GM18505 (cell line): ENCODE results near the gene SNAP23.
"Not testable (repeated sequence)": the region's sequence is repeated elsewhere in the genome, so short reads cannot be mapped to it uniquely, and the experiment has no call there.

Source experiments
- ATAC-seq: cut with Tn5 transposase; IDR thresholded peaks from one replicate; pipeline ENCODE4 v1.9.1; 2021; ENCODE audit not compliant: unreplicated experiment
- POLR2A ChIP-seq: IDR thresholded peaks from 4 replicates; pipeline ENCODE4 v1.6.1; 2011; ENCODE audit warnings: borderline replicate concordance; ENCODE audit not compliant: insufficient read depth, insufficient read length; ENCODE audit errors: extremely low read depth

The SNAP23 gene

DNA sequence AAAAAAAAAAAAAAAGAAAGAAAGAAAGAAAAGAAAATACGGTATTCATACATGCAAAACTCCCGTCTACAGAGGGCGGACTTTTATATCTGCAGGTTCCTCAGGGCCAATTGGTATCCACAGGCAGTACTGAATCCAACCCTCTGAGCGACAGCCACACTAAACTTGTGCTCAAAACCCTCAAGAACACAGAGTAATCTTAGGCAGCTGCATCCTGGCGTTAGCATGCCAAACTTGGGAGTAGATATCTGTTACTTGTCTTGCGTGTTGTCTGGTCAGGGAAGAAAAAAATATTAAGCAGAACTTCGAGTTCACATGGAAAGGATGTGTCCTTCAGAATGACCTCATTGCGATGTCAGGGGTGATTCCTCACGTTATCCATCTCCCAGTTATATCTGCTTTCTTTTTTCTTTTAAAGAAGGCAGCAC lies 12.8 kb downstream of the SNAP23 start:
- no peak for ATAC-seq
- TF ChIP-seq POLR2A = no peak

DNA sequence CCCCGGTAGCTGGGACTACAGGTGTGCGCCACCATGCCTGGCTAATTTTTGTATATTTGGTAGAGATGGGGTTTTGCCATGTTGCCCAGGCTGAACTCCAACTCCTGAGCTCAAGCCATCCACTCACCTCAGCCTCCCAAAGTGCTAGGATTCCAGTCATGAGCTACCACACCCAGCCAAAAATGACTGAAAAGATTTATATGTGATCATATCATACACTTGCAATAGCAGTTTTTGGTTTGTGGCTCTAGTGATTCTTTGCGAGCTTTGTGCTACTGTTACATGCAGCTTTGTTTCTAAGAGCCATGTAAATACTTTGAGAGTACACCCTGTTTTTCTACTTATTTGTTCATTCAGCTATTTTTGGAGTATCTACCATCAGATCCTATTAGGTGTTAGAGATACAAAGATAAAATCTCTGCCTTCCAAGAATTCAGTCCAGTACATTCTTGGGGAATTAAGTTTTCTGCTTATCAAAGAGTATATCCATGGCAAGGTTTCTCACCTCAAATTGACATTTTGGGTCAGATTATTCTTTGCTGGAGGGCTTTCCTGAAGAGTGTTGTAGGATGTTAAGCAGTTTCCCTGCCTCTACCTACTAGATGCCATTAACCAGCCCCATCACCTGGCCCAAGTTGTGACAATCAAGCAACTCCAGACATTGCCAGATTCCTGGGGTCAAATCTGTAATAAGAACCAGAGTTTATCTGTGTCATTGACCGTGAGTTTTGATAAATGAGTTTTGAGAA lies 15.0 kb downstream of the SNAP23 start:
- no peak for TF ChIP-seq POLR2A
- no peak for ATAC-seq

DNA sequence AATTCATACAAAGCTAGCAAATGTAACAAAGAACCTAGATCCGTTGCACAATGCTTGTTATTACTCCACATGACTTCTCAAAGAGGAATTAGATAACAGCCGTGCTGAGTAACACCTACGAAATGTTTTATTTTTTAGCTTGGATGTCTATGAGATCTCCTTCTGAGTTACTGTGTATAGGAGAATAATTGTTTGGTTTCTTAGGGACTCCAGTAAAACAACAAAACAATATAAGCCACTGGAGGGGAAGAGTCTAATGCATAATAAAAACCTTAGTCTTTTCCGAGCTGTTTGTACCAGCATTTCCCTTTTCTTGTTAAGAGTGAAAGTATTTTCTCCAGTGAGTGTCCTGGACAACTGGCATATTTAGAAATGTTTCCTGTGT lies 15.6 kb downstream of the SNAP23 start:
- no peak for TF ChIP-seq POLR2A
- ATAC-seq = no peak

DNA sequence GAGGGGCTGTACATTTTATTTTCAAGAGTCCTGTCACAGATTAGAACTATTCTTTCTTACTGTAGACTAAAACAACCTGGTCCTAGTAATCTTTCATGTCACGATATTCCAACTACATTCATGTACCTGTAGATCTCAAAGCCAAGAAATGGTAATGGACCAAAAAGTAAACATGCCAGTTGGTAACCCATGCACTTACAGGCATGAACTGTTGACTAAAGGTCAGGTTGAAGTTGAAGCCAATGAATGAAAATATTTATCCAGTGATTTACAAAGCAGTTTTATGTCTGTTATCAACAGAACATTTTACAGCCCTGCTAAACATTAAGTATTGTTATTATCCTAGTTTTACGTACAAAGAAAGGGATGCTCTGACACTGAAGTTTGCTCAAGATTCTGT lies 27.9 kb downstream of the SNAP23 start:
- no peak for ATAC-seq
- no peak for TF ChIP-seq POLR2A

DNA sequence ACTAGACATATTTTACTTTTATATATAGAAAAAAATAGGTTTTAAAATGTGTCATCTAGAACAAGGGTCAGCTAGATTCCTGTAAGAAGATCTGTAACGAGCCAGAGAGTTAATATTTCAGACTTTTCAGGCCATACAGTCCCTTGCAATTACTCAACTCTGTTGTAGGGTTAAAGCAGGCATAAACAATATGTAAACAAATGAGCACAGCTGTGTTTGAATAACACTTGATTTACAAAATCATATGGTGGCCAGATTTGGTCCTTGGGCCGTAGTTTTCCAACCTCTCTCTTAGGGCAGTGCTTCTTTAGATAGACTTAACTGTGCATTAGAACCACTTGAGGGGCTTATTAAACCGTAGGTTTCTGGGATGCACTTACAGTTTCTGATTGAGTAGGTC lies 33.5 kb downstream of the SNAP23 start:
- TF ChIP-seq POLR2A = no peak
- ATAC-seq = no peak

DNA sequence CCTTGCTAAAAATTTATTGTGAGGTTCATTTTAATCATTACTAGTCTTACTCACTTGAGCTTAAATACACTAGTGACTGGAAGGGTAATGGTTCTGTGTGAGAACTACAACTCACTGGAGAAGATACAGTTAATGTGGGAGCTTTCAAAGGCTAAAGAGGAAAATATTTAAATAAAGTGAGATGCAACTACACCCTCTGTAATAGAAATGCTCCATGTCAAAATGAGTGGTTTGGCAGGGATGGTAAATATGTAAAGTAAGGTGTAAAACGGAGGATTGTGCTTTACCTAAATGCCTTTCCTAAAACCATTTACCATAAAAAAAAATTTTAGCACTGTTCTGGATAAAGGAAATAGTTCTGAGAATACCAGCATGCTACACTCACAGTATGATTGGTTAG lies 37.8 kb downstream of the SNAP23 start:
- TF ChIP-seq POLR2A = no peak
- no peak for ATAC-seq

DNA sequence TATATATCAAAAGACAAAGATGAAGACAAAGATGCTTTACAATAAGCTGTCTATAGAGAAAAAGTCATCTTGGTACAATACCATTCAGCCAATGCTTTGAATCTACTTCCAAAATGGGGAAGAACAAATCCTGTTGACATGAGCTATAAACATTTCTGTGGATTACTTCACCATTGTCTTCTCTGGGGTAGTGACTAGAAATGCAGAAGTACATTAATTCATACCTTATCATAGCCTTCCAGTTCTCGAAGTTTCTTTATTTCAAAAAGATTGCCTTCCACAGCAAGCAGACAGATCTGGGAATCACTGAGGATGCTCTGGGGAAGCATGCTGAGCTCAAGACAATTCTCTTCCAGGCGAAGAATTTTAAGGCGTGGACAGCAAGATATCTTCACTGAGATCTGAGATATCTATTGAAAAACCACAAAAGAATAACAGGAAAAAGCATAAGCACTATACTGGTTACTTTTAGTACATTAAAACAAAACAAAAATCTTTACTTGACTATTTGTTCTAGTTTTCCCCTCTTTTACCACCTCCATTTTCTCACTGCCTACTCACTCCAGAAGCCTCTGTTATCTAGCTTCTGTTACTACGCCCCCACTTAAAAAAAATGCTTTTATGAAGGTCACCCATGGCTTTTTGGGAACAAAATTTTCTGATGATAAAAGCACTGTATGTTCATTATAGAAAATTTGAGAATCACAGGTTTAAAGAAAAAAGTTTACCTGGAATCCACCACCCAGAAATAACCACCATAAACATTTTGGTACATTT lies 49.6 kb downstream of the SNAP23 start:
- ATAC-seq = no peak
- no peak for TF ChIP-seq POLR2A

DNA sequence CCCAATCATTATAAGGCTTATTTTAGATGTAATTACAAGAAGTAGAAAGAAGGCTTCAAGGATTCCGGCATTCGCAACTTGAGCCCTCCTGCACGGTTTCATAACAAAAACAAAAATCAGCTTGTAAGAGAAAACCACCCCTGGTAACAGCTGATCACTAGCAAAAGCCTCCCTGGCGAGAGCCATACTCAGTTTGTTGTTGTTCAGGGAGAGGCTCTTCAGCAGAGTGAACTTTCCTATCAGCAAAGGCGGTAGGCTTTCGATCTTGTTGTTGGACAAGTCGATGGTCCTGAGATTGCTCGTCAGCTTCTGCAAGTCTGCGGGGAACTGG lies 52.4 kb downstream of the SNAP23 start:
- no peak for ATAC-seq
- TF ChIP-seq POLR2A = no peak

DNA sequence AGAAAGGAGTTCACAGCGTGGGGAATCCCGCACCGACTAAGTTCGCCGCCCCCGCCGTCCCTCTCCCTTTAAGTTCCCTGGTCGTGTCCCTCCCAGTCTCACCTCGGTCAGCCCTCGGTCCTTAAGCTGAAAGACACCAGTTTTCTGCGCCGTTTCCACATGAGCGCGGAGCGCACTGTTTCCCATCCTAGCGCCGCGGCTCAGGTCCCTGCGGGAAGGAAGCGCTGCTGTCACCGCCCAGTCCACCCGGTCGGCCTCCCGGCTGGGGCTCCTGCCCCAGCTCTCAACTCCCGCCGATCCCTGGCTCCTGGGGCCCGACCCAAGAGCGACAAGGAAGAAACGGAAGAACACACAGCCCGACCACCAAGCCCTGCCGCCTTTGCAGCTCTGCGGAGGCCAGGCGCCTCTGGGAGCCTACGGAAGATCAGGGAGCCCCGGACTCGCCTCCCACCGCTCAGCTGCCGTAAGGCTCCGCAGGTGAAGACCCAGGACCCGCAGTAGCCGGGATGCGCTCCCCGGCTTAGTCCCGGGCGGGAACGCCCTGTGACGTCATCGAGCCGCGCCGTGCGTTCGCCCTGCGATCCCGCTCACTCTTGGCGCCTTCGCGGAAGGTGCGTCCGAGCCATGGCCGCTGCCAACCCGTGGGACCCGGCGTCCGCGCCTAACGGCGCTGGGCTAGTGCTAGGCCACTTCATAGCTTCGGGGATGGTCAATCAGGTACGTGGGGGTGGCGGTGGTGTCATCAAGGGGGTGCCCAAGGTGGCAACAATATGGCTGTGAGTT lies 53.0 kb downstream of the SNAP23 start, which contains the start of the genes HAUS2 and LRRC57:
Gene HAUS2, plus strand, starts transcription at position 590 of the 783 bp plus-strand sequence. Its CDS starts 35 bp downstream, at position 625.
Gene LRRC57, minus strand, starts transcription at position 545 of the 783 bp plus-strand sequence. Its CDS starts 359 bp downstream, at position 186.
- ATAC-seq = peak; percentile 84

DNA sequence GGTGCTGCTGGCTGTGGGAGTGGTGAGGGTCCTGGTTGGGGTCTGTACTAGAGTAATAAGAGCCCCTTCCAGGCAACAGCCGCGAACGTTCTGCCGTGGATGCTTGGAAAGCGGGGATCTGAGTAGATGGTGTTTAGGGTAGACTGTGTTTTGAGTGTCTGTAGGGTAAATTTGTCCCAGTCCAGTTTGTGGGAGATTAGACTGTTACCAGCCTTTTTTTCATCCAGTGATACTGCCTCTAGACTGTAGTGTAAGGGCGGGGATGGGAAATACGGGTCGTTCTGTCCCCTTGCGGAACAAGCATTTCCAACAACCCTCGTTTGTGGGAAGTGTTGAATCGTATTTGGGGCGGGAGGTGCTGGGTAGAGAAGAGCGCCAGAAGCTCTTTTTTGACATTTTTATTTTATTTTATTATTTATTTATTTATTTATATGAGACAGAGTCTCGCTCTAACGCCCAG lies 53.6 kb downstream of the SNAP23 start:
- peak; percentile 27 for ATAC-seq
- no peak for TF ChIP-seq POLR2A

More for the DNA sequence above, 53.0 kb downstream of the SNAP23 start, which contains the start of the genes HAUS2 and LRRC57:
- peak; percentile 85 for TF ChIP-seq POLR2A

DNA sequence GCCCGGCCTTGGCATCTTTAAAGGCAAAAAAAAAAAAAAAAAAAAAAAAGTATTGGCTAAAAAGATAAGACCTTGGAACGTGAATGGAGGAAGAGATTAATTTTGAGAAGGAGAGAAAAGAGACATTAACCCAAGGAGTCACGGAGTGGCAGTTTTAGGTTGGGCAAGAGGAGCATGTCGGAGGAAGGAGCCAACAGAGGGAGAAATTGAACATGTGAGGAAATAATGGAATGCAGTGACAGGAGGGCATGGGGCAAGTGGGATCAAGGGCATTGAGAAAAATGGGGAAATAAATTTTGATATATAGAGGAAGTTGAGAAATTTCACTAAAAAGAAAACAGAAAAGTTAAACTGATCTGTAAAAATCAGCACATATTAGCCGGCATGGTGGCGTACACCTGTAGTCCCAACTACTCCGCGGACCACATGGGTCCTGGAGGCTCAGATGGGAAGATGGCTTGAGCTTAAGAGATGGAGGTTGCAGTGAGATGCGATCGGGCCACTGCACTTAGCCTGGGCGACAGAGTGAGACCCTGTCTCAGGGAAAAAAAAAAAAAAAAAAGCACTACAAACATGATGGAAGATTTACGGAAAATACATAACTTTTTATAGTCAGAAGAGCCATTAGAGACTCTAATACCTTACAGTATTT lies 54.4 kb downstream of the SNAP23 start:
- no peak for ATAC-seq
- no peak for TF ChIP-seq POLR2A

DNA sequence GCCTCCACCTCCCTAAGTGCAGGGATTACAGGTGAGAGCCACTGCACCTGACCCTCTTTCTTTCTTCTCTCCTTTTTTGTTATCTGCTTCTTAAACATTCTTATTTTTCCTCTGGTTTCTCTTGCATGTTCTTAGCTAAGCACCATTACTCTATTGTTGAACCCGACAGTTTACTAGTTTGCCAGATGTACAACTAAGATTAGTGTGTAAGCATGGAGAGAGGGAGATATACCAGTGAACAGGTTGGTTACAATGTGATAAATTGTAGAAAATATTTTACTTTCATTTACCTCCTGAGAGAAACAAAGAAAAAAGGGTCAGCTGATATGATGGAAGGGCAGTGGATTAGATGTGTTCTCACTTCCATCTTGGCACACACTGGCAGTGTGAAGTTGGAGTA lies 58.1 kb downstream of the SNAP23 start:
- TF ChIP-seq POLR2A = no peak

DNA sequence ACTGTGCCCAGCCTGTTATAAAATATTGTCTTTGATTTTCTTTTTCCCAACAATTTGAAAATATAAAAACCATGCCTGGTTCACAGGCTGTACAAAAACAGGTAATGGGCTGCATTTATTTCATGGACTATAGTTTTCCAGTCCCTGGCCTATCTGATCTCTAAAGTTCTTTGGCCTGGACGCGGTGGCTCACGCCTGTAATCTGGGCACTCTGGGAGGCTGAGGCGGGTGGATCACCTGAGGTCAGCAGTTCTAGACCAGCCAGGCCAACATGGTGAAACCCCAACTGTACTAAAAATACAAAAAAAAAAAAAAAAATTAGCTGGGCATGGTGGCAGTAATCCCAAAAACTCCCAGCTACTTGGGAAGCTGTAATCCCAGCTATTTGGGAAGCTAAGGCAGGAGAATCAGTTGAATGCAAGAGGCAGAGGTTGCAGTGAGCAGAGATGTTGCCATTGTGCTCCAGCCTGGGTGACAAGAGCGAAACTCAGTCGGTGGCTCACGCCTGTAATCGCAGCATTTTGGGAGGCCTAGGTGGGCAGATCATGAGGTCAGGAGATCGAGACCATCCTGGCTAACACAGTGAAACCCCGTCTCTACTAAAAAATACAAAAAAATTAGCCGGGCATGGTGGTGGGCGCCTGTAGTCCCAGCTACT lies 61.2 kb downstream of the SNAP23 start:
- not testable (repeated sequence) for ATAC-seq

More for the DNA sequence above, 58.1 kb downstream of the SNAP23 start:
- no peak for ATAC-seq
